A549 treated with Hydrocortisone at 1 μM for 4 hours (cell line): ENCODE data around the gene ZNF32. TPM values are rescaled to one million over a fixed set of nuclear protein-coding genes. Genes with fewer than 3 reads are reported as not detected.

ENCODE experiments used
- total RNA-seq: library from RNA; stranded (reverse); fragments of 200-300 nt; extraction: Qiagen RNA extraction; gene quantifications from 5 replicates; pipeline ENCODE4 v1.2.3, GENCODE V29; 2022

The ZNF32 gene, protein sequence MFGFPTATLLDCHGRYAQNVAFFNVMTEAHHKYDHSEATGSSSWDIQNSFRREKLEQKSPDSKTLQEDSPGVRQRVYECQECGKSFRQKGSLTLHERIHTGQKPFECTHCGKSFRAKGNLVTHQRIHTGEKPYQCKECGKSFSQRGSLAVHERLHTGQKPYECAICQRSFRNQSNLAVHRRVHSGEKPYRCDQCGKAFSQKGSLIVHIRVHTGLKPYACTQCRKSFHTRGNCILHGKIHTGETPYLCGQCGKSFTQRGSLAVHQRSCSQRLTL
- 14.0 to 16.8 TPM (median 16.2 TPM) in 5 replicates for total RNA-seq

DNA sequence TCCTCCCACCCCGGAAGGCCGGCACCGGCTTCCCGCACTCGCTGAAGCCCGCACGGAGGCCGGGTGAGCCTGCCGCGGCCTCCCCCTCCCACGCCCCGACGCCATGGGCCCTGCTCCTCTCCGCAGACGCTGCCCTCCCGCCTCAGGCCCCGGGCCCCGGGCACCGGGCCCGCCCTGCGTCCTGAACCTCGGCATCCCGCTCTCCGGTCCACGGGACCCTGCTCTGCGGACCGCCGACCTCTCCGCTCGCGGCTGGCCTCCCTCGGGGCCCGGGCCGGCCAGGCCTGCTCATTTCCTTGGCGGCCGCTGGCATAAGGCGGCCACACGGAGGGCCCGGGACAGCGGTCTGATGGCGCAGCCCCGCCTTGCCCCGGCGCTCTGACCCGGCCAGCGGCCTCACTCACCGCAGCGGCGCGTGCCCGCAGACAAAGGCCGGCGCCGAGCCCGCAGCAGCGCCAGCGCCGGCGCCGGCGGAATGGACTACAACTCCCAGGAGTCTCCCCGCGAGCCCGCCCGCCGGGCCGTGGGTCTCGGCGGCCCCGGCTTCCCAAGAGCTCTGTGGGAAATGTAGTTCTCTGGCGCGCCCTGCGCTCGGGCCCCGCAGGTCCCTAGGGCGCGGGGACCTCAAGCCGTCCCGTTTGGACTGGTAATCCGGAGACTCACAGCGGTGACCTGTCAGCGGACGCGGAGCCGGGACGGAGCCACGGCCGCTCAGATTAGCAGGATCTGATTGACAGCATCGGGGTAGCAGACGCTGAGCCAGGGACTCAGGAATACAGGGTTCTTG, at the start of gene ZNF32:
Gene ZNF32 (minus strand): TSS at position 484 of the 787 bp plus-strand sequence. CDS start 2,748 bp downstream, outside the sequence.

GRCh38 chr10:43606323-43607198, 42.1 kb downstream of the ZNF32 start, which contains the start of gene ZNF485:
TSS of gene ZNF485 (plus strand) at chr10:43606438. CDS start at chr10:43607051, 613 bp downstream.

Other genes starting within 250 kb of the ZNF32 start
- 331 to 373 TPM (median 346 TPM) in 5 replicates for gene HNRNPF, start 239.7 kb downstream of the ZNF32 start, total RNA-seq
- gene ZNF487, start 211.8 kb downstream of the ZNF32 start, total RNA-seq, result 4.5 to 7.2 TPM (median 6.3 TPM) in 5 replicates
- gene ZNF239, start 74.3 kb downstream of the ZNF32 start, total RNA-seq, result 1.7 to 2.7 TPM (median 2.4 TPM) in 5 replicates
- 1.6 to 2.6 TPM (median 1.8 TPM) in 5 replicates for gene ZNF485, start 42.4 kb downstream of the ZNF32 start, total RNA-seq